NB4 (cell line): ENCODE measurements around the gene ELAC2.

Source experiments
- POLR2A ChIP-seq: IDR thresholded peaks from 2 replicates; pipeline ENCODE4 v1.6.1; 2011; ENCODE audit warnings: mild to moderate bottlenecking; ENCODE audit not compliant: insufficient read length; ENCODE audit errors: extremely low read depth
- TF ChIP-seq, protein P1 (sequence below): IDR thresholded peaks from one replicate; pipeline ENCODE4 v1.5.1; 2012; ENCODE audit warnings: low read depth, low read length

DNA sequence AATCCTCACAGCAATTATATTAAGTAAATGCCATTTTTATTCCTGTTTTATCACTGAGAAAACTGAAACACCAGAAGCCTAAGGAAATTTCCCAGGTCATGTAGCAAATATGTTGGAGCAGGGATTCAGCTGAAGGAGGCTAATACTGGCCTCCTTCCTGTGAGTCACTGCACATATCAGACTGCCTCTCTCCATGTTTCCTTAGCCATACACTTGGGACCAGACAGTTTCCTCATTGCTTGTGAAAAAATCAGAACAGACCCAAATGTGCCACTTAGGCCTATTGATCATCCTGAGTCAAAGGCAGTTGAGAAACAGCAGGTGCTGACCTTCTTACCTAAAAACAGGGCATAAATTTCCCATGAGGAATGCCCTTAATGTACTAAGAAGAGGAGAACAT is 18.9 kb upstream of the ELAC2 start:
- TF ChIP-seq, protein P1, sequence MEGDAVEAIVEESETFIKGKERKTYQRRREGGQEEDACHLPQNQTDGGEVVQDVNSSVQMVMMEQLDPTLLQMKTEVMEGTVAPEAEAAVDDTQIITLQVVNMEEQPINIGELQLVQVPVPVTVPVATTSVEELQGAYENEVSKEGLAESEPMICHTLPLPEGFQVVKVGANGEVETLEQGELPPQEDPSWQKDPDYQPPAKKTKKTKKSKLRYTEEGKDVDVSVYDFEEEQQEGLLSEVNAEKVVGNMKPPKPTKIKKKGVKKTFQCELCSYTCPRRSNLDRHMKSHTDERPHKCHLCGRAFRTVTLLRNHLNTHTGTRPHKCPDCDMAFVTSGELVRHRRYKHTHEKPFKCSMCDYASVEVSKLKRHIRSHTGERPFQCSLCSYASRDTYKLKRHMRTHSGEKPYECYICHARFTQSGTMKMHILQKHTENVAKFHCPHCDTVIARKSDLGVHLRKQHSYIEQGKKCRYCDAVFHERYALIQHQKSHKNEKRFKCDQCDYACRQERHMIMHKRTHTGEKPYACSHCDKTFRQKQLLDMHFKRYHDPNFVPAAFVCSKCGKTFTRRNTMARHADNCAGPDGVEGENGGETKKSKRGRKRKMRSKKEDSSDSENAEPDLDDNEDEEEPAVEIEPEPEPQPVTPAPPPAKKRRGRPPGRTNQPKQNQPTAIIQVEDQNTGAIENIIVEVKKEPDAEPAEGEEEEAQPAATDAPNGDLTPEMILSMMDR: no peak
- TF ChIP-seq POLR2A: no peak
